K562 (cell line): Measurements from ENCODE around the gene TELO2. TPM values are rescaled to one million over a fixed set of nuclear protein-coding genes. Genes with fewer than 3 reads are reported as not detected.

Source experiments
- ATAC-seq: fragments of 200-7000 bp; cut with Tn5 transposase; 3 replicates; pipeline ENCODE4 v1.9.1; 2020; ENCODE audit warnings: moderate library complexity
- BruUV-seq: library from RNA; stranded (reverse); fragments of 400-500 nt; replicated peaks from 2 replicates; lab custom pipeline; 2021; lab: Mats Ljungman, UMichigan
- CTCF ChIA-PET: fragments of 300-600 bp; formaldehyde crosslinking; extraction: SDS; loops from one replicate; lab custom pipeline; 2021; ENCODE audit warnings: low intra/inter-chr PET ratio; lab: Yijun Ruan, JAX
- POLR2A ChIA-PET: fragments of 300-600, 350-650 bp; sonication (Branson Sonifier 250); formaldehyde crosslinking; extraction: SDS; loops from one replicate; lab custom pipeline; 2021; ENCODE audit warnings: antibody characterized with exemption, inconsistent platforms; lab: Yijun Ruan, JAX
- DNase-seq, 4 experiments: peaks; one replicate each; pipeline versions ENCODE4 v3.0.0 to v3.0.0-alpha.2; 2011 to 2018; ENCODE audit warnings: low spot score in 3 of 4, mixed read lengths in 3 of 4; ENCODE audit errors: extremely low read depth in 1 of 4
- FAIRE-seq: peaks from 2 replicates; lab custom pipeline; 2011; peaks lifted over from hg19 to GRCh38; lab: Jason Lieb, UNC
- H2AFZ ChIP-seq: 2 replicates; pipeline ENCODE4 v1.6.0; 2011; ENCODE audit warnings: low read depth, low read length, control low read depth, inconsistent platforms
- H3K27ac ChIP-seq: fragments of 200-600 bp; 3 replicates; pipeline ENCODE4 v1.8.0; 2011; ENCODE audit warnings: low read depth, mild to moderate bottlenecking, control low read depth, inconsistent platforms, low read length, moderate library complexity, mixed read lengths; ENCODE audit errors: extremely low read depth
- H3K27me3 ChIP-seq, 2 experiments: fragments of 300-600 bp in 1 of 2; 2 replicates in 1 of 2; 3 replicates in 1 of 2; pipeline versions ENCODE4 v1.6.0 to v1.8.0; 2011; ENCODE audit warnings: inconsistent platforms in 2 of 2, low read length in 2 of 2, mild to moderate bottlenecking in 1 of 2, mixed read lengths in 1 of 2, moderate library complexity in 1 of 2; ENCODE audit not compliant: control insufficient read depth in 2 of 2, insufficient read depth in 2 of 2
- H3K36me3 ChIP-seq: fragments of 300-600 bp; 3 replicates; pipeline ENCODE4 v1.8.0; 2011; ENCODE audit warnings: mild to moderate bottlenecking, low read length, inconsistent platforms; ENCODE audit not compliant: control insufficient read depth, insufficient read depth
- H3K4me1 ChIP-seq, 2 experiments: fragments of 200-600 bp in 1 of 2; replicated peaks in 1 of 2; 2 replicates in 1 of 2; 3 replicates in 1 of 2; pipeline versions ENCODE4 v1.5.1 to v1.8.0; 2011; ENCODE audit warnings: inconsistent platforms in 2 of 2, low read length in 2 of 2, mild to moderate bottlenecking in 1 of 2, mixed read lengths in 1 of 2, moderate library complexity in 1 of 2; ENCODE audit not compliant: control insufficient read depth in 2 of 2, insufficient read depth in 2 of 2
- H3K4me2 ChIP-seq: 2 replicates; pipeline ENCODE4 v1.6.1; 2011; ENCODE audit warnings: low read length, control low read depth, inconsistent platforms, mixed read lengths; ENCODE audit not compliant: insufficient read depth
- H3K4me3 ChIP-seq: fragments of 200-600 bp; sonication (generic), shearing (Covaris generic); 2 replicates; pipeline ENCODE4 v1.5.1; 2016; ENCODE audit warnings: control low read depth, inconsistent platforms
- H3K79me2 ChIP-seq: fragments of 200-600 bp; 3 replicates; pipeline ENCODE4 v1.8.0; 2011; ENCODE audit warnings: low read length, inconsistent platforms; ENCODE audit not compliant: control insufficient read depth, insufficient read depth
- H3K9ac ChIP-seq, 2 experiments: 2 replicates each; pipeline versions ENCODE4 v1.6.0 to v1.6.1; 2011; ENCODE audit warnings: low read depth in 2 of 2, low read length in 2 of 2, control low read depth in 1 of 2, inconsistent platforms in 1 of 2, mild to moderate bottlenecking in 1 of 2, mixed read lengths in 1 of 2; ENCODE audit not compliant: insufficient read depth in 1 of 2
- H3K9me1 ChIP-seq: one replicate; pipeline ENCODE4 v1.6.0; 2011; ENCODE audit warnings: inconsistent platforms, mild to moderate bottlenecking, low read length, moderate library complexity; ENCODE audit not compliant: control insufficient read depth, insufficient read depth
- H3K9me3 ChIP-seq: replicated peaks from 2 replicates; pipeline ENCODE4 v1.5.1; 2011; ENCODE audit warnings: low read depth, low read length, inconsistent platforms; ENCODE audit not compliant: control insufficient read depth, insufficient read depth
- H4K20me1 ChIP-seq: replicated peaks from 2 replicates; pipeline ENCODE4 v1.6.1; 2011; ENCODE audit warnings: low read length, inconsistent platforms, mixed read lengths; ENCODE audit not compliant: control insufficient read depth, insufficient read depth
- CLOCK ChIP-seq: fragments of 250-450 bp; sonication (Bioruptor Pico); IDR thresholded peaks from 2 replicates; pipeline ENCODE4 v1.4.0; 2020; ENCODE audit warnings: mild to moderate bottlenecking, moderate library complexity, borderline replicate concordance
- KAT8 ChIP-seq: fragments of 450-650 bp; IDR thresholded peaks from 2 replicates; pipeline ENCODE4 v1.6.1; 2016; ENCODE audit warnings: low read depth, mild to moderate bottlenecking
- RBBP5 ChIP-seq: fragments of 200-600 bp; sonication (generic); IDR thresholded peaks from 2 replicates; pipeline ENCODE4 v1.6.1; 2012; ENCODE audit warnings: borderline replicate concordance, mild to moderate bottlenecking, low read length, control low read depth, inconsistent platforms; ENCODE audit not compliant: insufficient read depth, poor library complexity, severe bottlenecking
- WGBS: fragments of 100-300 bp; shearing (Covaris generic); methylation state at CpG from one replicate; pipeline ENCODE4 v1.1.6; 2016; ENCODE audit warnings: low coverage, mixed read lengths; ENCODE audit not compliant: insufficient coverage; ENCODE audit errors: missing lambda C conversion rate; 5-methylcytosine and 5-hydroxymethylcytosine counted together
- in situ Hi-C: fragments of 300-500 bp; cut with MboI; formaldehyde crosslinking; loops from 4 replicates; pipeline ENCODE4 v1.15.0; 2018; ENCODE audit warnings: inconsistent platforms, mixed read lengths
- intact Hi-C: fragments of 100-400 bp; cut with micrococcal nuclease; formaldehyde crosslinking; loops from 2 replicates; pipeline ENCODE4 v1.14.2; 2022
- polyA plus RNA-seq, 8 experiments: library from polyadenylated mRNA; depleted of rRNA in 4 of 8; stranded (reverse) in 5 of 8; unstranded in 3 of 8; fragments of >200 nt; fragmentation: Nextera tagmentation in 2 of 8; fragmentation: Illumina TruSeq in 1 of 8; extraction: Ambion mirVana in 2 of 8; extraction: Trizol in 1 of 8; gene quantifications; 2 replicates each; pipeline versions ENCODE4 v1.2.1 to v1.2.3, GENCODE V29; 2011 to 2014; ENCODE audit warnings: inconsistent platforms in 1 of 8, missing spikeins in 1 of 8
- total RNA-seq, 7 experiments: library from RNA; depleted of rRNA in 6 of 7; stranded (reverse); fragments of >200 nt in 6 of 7; fragmentation: Illumina TruSeq in 2 of 7; extraction: Trizol in 2 of 7; gene quantifications; 2 replicates each; pipeline versions ENCODE4 v1.2.1 to v1.2.3, GENCODE V29; 2011 to 2021; ENCODE audit warnings: low replicate concordance in 1 of 7

TELO2 gene
- total and polyA plus RNA-seq, 9 of the 15 experiments (the other 6 are each of a cell fraction or from before 2014, with no cell fraction given) = 0.51 to 91.8 (median 14.5) TPM

DNA sequence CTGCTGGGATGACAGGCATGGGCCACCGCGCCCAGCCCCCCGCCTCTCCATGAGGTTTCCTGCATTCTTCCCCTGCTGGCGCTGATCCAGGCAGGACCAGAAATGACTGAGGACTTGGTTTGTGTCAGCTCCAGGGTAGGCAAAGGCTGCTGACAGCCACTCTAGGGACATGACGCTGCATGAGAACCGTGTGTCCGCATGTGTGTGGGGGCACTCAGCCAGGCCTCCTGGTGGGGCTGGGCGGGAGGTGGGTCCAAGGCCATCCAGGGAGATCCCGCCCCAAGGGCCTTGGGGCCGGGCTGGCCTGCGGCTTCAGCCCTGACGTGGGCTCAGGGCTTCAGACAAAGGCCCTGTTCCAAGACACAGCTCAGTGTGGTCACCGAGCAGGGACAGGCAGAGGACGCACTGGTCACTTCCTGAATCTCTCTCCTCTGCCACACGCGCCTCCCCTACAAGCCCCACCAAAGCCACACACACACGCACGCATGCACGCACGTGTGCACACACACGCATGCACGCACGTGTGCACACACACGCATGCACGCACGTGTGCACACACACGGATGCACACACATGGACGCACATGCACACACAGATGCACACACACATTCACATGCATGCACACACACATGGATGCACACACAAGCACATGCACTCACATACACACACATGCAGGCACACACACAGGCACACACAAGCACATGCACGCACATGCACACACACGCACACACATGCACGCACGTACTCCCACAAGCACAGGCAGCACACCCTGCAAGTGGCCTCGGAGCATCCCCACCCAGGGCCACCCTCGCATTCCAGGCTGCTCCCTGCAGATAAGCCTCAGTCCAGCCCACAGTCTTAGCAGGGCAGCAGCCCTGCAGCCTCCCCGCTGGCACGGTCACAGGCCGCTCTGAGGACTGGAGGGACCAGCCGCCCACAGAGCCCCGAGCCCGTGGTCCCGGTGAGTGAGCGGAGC, 35.0 kb downstream of the TELO2 start (continued):
- TF ChIP-seq KAT8 = no peak

GRCh38 chr16:1528921-1529537, 35.9 kb downstream of the TELO2 start:
- Histone ChIP-seq H3K4me1 (peaks cover 4 to 75% of the 10 kb centered on the region in 2 experiments; a peak in 3 of 5 replicates), H3K9me1 (no peaks in the 10 kb centered on the region), H4K20me1 (peaks cover 10% of the 10 kb centered on the region), H3K36me3 (no peaks in the 10 kb centered on the region), H3K9me3 (no peaks in the 10 kb centered on the region), H3K79me2 (no peaks in the 10 kb centered on the region), H3K4me3 (no peak overlapping the region), H3K27me3 (peaks cover 18 to 71% of the 10 kb centered on the region in 2 experiments; a peak in 4 of 5 replicates), H3K27ac (no peak overlapping the region), H2AFZ (no peak overlapping the region), H3K9ac (no peak overlapping the region; a peak in 1 of 4 replicates), H3K4me2 (no peak overlapping the region)
- CTCF ChIA-PET = no interaction called here
- ATAC-seq (no peak), DNase-seq (no peak), FAIRE-seq (no peak)
- POLR2A ChIA-PET = interaction anchor here (0.6 kb wide), 1 partner anchor 42 kb away, joined by 4 read pairs; no protein-coding TSS in a partner anchor
- intact Hi-C loops (no loop called here), in situ Hi-C loops (no loop called here)
- TF ChIP-seq CLOCK = no peak
- no peak for TF ChIP-seq RBBP5
- no TSS peak for BruUV-seq
- 44% methylated on average over 29 of the region's 29 CpGs for WGBS
